Caki2 (cell line): ENCODE results near the gene MUTYH. TPM values are rescaled to one million over a fixed set of nuclear protein-coding genes. Genes with fewer than 3 reads are reported as not detected.

Source experiments
- DNase-seq: peaks from one replicate; pipeline ENCODE4 v3.0.0-alpha.2; 2015; ENCODE audit warnings: low read depth
- in situ Hi-C: cut with HindIII; loops from 2 replicates; pipeline ENCODE4 v1.10.0; 2016; ENCODE audit warnings: low sequenced_read_pairs, low pct_unique_long_range_greater_than_20kb, mixed read lengths
- total RNA-seq: library from RNA; depleted of rRNA; stranded (reverse); fragments of >200 nt; shearing (Covaris generic); gene quantifications from 2 replicates; pipeline ENCODE4 v1.2.3, GENCODE V29; 2014; ENCODE audit warnings: low replicate concordance

MUTYH gene
- total RNA-seq, 1 experiment from 2014 or later, result 24.9 TPM

- in situ Hi-C loops, result no loop called here
- DNase-seq, result no peak
Observed at GRCh38 chr1:45354838-45355237, 14.6 kb upstream of the MUTYH start.

GRCh38 chr1:45353685-45354084, 13.4 kb upstream of the MUTYH start:
- in situ Hi-C loops, result no loop called here
- no peak for DNase-seq

- in situ Hi-C loops, result no loop called here
- no peak for DNase-seq
Observed at GRCh38 chr1:45351508-45351907, 11.3 kb upstream of the MUTYH start.

GRCh38 chr1:45348966-45349677, 8.9 kb upstream of the MUTYH start:
- in situ Hi-C loops, result no loop called here

GRCh38 chr1:45348609-45348965, 8.3 kb upstream of the MUTYH start:
- in situ Hi-C loops, result no loop called here
- no peak for DNase-seq

More at GRCh38 chr1:45348966-45349677, 8.9 kb upstream of the MUTYH start:
- DNase-seq, result no peak

GRCh38 chr1:45348020-45348419, 7.8 kb upstream of the MUTYH start:
- DNase-seq, result no peak
- in situ Hi-C loops, result no loop called here

GRCh38 chr1:45346473-45346872, 6.2 kb upstream of the MUTYH start:
- no peak for DNase-seq
- in situ Hi-C loops, result no loop called here

GRCh38 chr1:45345014-45345413, 4.8 kb upstream of the MUTYH start:
- DNase-seq, result no peak
- in situ Hi-C loops, result no loop called here

GRCh38 chr1:45344499-45344898, 4.3 kb upstream of the MUTYH start:
- DNase-seq, result no peak
- in situ Hi-C loops, result no loop called here

GRCh38 chr1:45340816-45341466, 701 bp upstream of the MUTYH start:
- in situ Hi-C loops, result no loop called here
- peak; percentile 17 for DNase-seq

GRCh38 chr1:45337630-45338325, 2.5 kb downstream of the MUTYH start:
- no peak for DNase-seq
- in situ Hi-C loops, result no loop called here

GRCh38 chr1:45335855-45336324, 4.3 kb downstream of the MUTYH start:
- in situ Hi-C loops, result no loop called here
- DNase-seq, result no peak

GRCh38 chr1:45334308-45335245, 5.7 kb downstream of the MUTYH start:
- in situ Hi-C loops, result no loop called here
- DNase-seq, result no peak

GRCh38 chr1:45332346-45332720, 7.9 kb downstream of the MUTYH start:
- in situ Hi-C loops, result no loop called here
- DNase-seq, result no peak

GRCh38 chr1:45331436-45332345, 8.5 kb downstream of the MUTYH start:
- no peak for DNase-seq
- in situ Hi-C loops, result no loop called here

- no peak for DNase-seq
- in situ Hi-C loops, result no loop called here
Observed at GRCh38 chr1:45329445-45329844, 10.8 kb downstream of the MUTYH start.

GRCh38 chr1:45328680-45329079, 11.6 kb downstream of the MUTYH start:
- in situ Hi-C loops, result no loop called here
- no peak for DNase-seq
